NCI-H1436 (cell line): ENCODE data around the gene TRMT61A.
"Not testable (repeated sequence)": the region's sequence is repeated elsewhere in the genome, so short reads cannot be mapped to it uniquely, and the experiment has no call there.

Experiments used
- DNase-seq: peaks from one replicate; lab custom pipeline; 2025; lab: John Stamatoyannopoulos, UW

The TRMT61A gene

GRCh38 chr14:103508521-103509329, 20.3 kb upstream of the TRMT61A start:
- DNase-seq, result no peak

DNA sequence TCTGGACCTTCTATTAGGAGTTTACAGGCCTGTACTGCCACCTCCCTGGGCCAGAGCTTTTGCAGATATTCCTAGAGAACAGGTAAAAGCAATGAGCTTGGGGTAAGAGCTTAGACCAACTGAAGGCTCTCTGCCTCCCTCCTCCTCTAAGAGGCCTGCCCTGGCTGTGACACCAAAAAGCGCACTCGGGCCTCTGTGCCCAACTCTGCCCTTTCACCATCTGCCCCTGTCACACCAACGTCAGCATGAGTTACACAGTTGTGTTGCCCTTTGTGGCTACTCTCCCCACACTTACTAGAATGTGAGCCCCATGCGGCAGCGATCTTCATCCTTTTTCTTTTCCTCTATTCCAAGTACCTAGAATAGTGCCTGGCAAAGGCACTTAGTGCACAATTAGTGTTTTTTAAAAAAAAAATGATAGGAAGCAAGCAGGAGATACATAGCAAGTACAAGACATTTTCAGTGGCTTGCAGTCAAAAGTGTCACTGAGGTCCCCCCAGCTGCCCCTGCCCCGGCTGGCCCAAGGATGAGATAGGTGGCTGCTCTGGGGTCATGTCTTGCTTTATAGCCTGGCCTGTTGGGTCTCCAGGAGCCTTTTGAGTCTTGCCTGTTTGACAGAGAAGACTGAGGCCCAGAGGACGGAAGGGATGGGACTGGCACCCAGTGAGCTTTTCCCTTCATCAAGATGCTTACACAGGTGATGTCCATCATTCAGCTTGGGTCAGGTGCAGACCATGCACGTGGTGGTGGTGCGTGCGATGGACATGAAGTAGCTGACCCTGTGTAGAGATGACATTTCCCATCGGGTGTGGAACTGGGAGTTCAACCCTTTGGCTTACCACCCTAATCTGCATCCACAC, 18.9 kb upstream of the TRMT61A start:
- no peak for DNase-seq

- no peak for DNase-seq
These were observed 18.0 kb upstream of the TRMT61A start for GRCh38 chr14:103510724-103511693.

DNA sequence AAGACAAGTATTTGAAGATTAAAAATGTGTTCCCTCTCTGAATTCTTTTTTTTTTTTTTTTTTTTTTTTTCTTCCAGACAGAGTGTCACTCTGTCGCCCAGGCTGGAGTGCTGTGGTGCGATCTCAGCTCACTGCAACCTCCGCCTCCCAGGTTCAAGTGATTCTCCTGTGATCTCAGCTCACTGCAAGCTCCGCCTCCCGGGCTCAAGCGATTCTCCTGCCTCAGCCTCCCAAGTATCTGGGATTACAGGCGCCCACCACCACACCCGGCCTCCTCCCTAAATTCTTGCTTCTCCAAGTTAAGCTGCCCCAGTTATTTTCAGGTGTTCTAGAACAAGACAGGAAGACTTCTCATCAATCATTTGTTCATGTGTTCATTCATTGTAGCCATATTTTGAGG, 16.8 kb upstream of the TRMT61A start:
- DNase-seq, result not testable (repeated sequence)

- peak; percentile 52 for DNase-seq
These were observed 16.0 kb upstream of the TRMT61A start for GRCh38 chr14:103512701-103513611.

DNA sequence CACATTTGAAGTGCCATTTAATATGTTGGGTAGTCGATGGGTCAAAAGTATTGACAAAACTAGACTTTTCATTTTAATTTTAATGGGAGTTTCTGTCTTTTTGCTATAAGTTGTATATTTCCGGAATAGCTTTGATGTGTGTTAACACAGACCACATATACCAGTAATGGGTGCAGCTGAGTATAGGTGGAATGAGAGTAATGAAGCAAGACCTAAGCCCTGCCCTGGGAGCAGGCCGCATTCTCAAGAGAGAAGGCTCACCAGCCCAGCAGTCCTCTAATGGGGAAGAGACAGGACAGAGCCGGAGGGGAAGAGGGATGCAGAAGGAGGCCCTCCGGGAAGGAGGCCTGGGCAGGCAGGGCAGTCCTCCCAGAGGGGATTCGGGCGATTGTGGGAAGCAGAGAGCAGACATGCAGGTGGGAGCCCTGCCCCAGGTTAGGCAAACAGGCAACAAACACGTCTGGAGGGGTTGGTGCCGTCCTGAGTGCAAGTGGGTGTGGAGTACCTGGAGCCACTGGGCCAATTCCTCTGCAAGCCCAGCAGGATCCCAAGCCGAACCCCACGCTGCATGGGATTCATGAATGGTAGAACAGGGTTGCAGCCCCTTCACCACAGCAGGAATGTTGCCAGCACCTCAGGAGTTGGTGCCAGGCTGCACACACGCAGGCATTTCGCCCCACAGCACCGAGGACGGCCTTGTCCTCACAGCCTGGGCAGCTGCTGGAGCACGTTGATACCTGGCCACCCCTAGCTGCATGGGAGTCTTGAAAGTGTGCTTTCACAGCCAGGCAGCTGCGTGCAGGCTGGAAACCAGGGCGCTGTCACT, 14.2 kb upstream of the TRMT61A start:
- no peak for DNase-seq

- DNase-seq, result no peak
These were observed 12.4 kb upstream of the TRMT61A start for GRCh38 chr14:103516426-103517173.

- DNase-seq, result no peak
These were observed 11.8 kb upstream of the TRMT61A start for GRCh38 chr14:103517174-103517566.

DNA sequence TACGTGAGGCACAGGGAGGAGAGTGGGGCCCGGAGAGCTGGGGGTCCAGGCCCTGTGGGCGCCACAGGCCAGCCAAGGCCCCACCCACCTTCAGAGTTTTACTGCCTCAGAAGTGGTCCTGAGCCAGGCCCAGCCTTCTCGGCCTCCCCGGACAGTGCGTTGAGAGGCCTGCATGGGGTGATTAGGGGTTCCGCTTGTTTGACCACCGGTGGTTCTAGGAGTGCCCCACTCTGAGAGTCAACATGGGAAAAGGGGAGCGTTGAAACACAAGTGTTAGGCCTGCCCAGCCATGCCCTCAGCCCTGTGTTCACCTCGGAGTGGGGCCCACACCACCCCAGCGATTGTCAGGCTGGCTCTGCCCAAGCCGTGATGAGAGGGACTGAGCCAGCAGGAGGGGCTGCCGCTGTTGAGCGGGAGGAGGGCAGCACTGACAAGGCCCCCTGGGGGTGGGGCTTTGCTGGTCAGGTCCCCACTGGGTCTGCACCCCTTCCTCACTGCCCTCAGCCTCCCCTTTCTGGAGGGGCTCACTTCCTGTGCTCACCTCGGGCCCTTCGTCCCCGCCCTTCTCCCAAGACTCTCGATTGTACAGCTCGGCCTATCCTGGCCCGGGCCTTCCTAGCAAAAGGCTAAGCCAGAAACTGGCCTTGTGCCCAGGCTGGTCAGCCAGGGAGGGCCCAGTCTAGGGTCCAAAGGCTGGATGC, 11.1 kb upstream of the TRMT61A start:
- no peak for DNase-seq

GRCh38 chr14:103518422-103519042, 10.5 kb upstream of the TRMT61A start:
- peak; percentile 43 for DNase-seq

GRCh38 chr14:103519043-103519836, 9.8 kb upstream of the TRMT61A start:
- no peak for DNase-seq

DNA sequence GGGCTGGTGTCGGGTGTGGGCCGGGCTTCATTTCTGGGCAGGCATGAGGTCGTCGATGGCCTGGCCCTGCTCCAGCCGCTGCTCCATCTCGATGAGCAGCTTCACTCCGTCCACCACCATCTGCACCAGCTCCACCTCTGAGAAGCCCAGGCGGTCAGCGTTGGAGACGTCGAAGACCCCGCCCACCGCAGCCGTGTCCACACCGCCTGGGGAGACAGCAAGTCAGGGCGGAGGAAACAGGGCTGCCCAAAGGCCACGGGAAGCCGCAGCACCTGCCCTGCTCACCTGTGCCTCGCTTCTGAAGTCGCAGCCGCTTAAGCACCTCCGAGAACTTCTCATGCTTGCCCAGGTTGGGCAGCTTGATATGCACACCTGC, 9.2 kb upstream of the TRMT61A start:
- no peak for DNase-seq

DNA sequence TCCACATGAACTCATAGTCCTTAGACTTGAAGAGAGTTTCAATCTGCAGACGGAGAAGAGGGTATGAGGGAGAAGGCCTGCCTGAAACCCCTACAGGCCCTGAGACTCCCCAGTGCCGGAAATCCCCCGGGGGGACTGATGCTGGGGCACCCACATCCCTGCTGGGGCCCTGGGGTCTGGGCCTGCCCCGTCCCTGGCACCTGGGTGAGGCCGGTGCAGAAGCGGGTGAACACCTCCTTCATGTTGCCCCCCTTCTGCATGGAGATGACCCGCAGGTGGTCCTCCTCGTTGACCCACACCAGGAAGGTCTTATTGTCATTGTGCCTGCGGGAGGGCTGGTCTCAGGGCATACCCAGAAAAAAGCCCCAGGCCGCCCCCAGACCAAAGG, 8.7 kb upstream of the TRMT61A start:
- DNase-seq, result no peak

GRCh38 chr14:103520657-103521437, 8.1 kb upstream of the TRMT61A start:
- DNase-seq, result peak; percentile 67

- DNase-seq, result peak; percentile 17
These were observed 7.5 kb upstream of the TRMT61A start for GRCh38 chr14:103521438-103521950.

- DNase-seq, result no peak
These were observed 6.9 kb upstream of the TRMT61A start for GRCh38 chr14:103521951-103522563.
